Endothelial cell (in vitro differentiated cells): Measurements from ENCODE around the gene ALDH5A1. TPM values are rescaled to one million over a fixed set of nuclear protein-coding genes. Genes with fewer than 3 reads are reported as not detected.

Experiments used
- DNase-seq: peaks from one replicate; pipeline ENCODE4 v3.0.0; 2021; ENCODE audit warnings: low spot score
- H3K27ac Mint-ChIP-seq: one replicate; pipeline ENCODE4 v1.8.0; 2021; ENCODE audit warnings: mixed read lengths, inconsistent platforms; ENCODE audit not compliant: unreplicated experiment
- H3K27me3 Mint-ChIP-seq: one replicate; pipeline ENCODE4 v1.8.0; 2021; ENCODE audit warnings: mild to moderate bottlenecking, moderate library complexity, mixed read lengths, inconsistent platforms; ENCODE audit not compliant: unreplicated experiment
- H3K36me3 Mint-ChIP-seq: one replicate; pipeline ENCODE4 v1.8.0; 2021; ENCODE audit warnings: mild to moderate bottlenecking, low read depth, mixed read lengths, inconsistent platforms; ENCODE audit not compliant: unreplicated experiment
- H3K4me1 Mint-ChIP-seq: one replicate; pipeline ENCODE4 v1.8.0; 2021; ENCODE audit warnings: mild to moderate bottlenecking, mixed read lengths, inconsistent platforms; ENCODE audit not compliant: unreplicated experiment
- H3K4me3 Mint-ChIP-seq: one replicate; pipeline ENCODE4 v1.8.0; 2021; ENCODE audit warnings: mild to moderate bottlenecking, mixed read lengths, inconsistent platforms; ENCODE audit not compliant: unreplicated experiment
- H3K9me3 Mint-ChIP-seq: one replicate; pipeline ENCODE4 v1.8.0; 2021; ENCODE audit warnings: mixed read lengths, inconsistent platforms; ENCODE audit not compliant: unreplicated experiment
- total RNA-seq: library from RNA; stranded (reverse); fragmentation: NEBNext Ultra II Directional; extraction: Animal tissue kit (Norgen Biotek cat#: 25700); gene quantifications from one replicate; pipeline ENCODE4 v1.2.1, GENCODE V29; 2021; ENCODE audit not compliant: unreplicated experiment
- TF ChIP-seq, protein P1 (sequence below): fragments of 200-600 bp; sonication (generic); IDR thresholded peaks from one replicate; pipeline ENCODE4 v1.5.0; 2021; ENCODE audit warnings: antibody characterized with exemption; ENCODE audit not compliant: unreplicated experiment

Gene ALDH5A1
- total RNA-seq, 1 donor from 2014 or later, result 7.2 TPM

DNA sequence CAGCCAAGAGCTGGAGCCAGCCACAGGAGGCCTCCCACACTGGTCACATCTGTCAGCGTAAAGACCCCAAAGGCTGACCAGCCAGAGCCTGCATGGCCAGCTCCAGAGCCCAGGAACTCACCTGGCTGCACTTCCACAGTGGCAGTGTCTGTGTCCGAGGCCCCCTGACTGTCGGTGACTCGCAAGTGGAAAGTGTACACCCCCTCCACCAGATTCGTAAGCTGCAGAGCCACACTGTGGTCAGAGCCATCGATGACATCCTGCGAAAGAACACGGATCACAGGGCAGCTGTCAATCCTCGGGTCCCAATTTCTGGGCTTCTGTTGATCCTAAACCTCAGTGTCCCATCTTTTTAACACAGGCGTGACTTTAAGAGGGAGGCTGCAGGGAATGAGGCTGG, 69.3 kb downstream of the ALDH5A1 start:
- Mint-ChIP-seq H3K4me1 (no peaks in the 10 kb centered on the region), H3K36me3 (no peaks in the 10 kb centered on the region), H3K9me3 (no peaks in the 10 kb centered on the region), H3K27me3 (no peaks in the 10 kb centered on the region), H3K4me3 (no peak overlapping the region), H3K27ac (no peak overlapping the region)
- TF ChIP-seq, protein P1, sequence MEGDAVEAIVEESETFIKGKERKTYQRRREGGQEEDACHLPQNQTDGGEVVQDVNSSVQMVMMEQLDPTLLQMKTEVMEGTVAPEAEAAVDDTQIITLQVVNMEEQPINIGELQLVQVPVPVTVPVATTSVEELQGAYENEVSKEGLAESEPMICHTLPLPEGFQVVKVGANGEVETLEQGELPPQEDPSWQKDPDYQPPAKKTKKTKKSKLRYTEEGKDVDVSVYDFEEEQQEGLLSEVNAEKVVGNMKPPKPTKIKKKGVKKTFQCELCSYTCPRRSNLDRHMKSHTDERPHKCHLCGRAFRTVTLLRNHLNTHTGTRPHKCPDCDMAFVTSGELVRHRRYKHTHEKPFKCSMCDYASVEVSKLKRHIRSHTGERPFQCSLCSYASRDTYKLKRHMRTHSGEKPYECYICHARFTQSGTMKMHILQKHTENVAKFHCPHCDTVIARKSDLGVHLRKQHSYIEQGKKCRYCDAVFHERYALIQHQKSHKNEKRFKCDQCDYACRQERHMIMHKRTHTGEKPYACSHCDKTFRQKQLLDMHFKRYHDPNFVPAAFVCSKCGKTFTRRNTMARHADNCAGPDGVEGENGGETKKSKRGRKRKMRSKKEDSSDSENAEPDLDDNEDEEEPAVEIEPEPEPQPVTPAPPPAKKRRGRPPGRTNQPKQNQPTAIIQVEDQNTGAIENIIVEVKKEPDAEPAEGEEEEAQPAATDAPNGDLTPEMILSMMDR, result no peak
- DNase-seq, result no peak

DNA sequence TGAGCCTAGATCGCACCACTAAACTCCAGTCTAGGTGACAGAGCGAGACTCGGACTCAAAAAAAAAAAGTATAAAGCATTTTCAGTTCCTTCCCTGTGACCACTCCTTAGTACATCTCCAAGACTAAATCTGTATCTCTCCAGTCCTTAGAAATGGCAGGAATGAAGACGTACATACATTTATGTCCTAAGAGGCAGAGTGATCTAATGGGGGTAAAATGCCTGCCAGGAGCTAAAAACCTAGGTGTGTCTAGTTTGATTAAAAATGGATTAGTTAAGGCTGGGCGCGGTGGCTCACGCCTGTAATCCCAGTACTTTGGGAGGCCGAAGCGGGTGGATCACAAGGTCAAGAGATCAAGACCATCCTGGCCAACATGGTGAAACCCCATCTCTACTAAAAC, 70.4 kb downstream of the ALDH5A1 start:
- no peaks in the 10 kb centered on the region for H3K36me3 Mint-ChIP-seq
- no peaks in the 10 kb centered on the region for H3K9me3 Mint-ChIP-seq
- no peak overlapping the region for H3K27ac Mint-ChIP-seq
- H3K4me1 Mint-ChIP-seq, result no peaks in the 10 kb centered on the region
- H3K4me3 Mint-ChIP-seq, result no peak overlapping the region
- TF ChIP-seq, protein P1, result no peak
- no peak for DNase-seq
- no peaks in the 10 kb centered on the region for H3K27me3 Mint-ChIP-seq

DNA sequence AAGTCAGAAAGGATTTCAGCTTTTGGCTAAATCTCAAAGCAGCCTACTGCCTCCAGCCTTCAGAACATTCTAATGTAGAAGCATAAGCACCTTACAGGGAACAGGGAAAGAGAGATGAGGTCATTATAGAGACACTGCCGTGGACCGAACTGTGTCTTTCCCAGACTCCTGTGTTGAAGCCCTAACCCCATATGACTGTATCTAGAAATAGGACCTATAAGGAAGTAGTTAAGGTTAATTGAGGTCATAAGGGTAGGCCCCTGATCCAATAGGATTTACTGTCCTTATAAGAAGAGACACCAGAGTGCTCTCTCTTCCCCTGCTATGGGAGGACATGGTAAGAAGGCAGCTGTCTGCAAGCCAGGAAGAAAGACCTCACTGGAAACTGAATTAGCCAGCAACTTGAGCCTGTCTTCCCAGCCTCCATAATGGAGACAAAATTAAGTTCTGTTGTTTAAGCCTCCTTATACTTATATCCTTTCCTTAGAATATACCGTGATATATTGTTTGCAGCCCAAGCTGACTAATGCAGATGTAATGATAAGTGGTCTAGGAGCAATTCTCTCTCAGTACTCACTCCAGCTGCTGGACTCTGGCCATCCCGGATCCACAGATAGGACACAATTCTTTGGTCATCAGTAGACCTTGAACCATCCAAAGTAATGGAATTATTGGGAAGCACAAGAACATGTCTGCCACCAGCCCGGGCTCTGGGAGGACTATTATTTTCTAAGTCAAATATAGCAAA, 71.4 kb downstream of the ALDH5A1 start:
- TF ChIP-seq, protein P1, result no peak
- Mint-ChIP-seq H3K9me3 (no peaks in the 10 kb centered on the region), H3K4me1 (no peaks in the 10 kb centered on the region), H3K4me3 (no peak overlapping the region), H3K36me3 (no peaks in the 10 kb centered on the region), H3K27me3 (no peaks in the 10 kb centered on the region), H3K27ac (no peak overlapping the region)
- DNase-seq, result no peak

DNA sequence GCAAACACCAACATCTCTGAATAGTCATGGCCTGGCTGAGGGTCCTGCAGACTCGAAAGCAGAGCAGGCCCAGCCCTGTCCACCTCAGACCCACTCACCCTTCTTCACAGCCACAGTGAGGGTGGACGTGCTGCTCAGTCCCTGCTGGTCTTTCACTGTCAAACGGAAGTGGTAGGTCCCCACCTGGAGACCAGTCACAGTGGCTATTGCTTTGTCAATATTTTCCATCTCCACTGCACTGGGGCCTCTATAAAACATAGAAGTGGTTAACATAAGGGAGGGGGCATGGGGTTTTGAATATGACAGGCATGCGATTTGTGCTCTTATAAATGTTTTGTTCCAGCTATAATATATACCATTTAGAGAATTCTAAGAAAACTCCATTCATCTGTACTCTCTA, 73.9 kb downstream of the ALDH5A1 start:
- H3K9me3 Mint-ChIP-seq, result no peaks in the 10 kb centered on the region
- H3K4me3 Mint-ChIP-seq, result no peak overlapping the region
- TF ChIP-seq, protein P1, result no peak
- H3K27ac Mint-ChIP-seq, result no peak overlapping the region
- H3K27me3 Mint-ChIP-seq, result no peaks in the 10 kb centered on the region
- no peak for DNase-seq
- no peaks in the 10 kb centered on the region for H3K4me1 Mint-ChIP-seq
- no peaks in the 10 kb centered on the region for H3K36me3 Mint-ChIP-seq

DNA sequence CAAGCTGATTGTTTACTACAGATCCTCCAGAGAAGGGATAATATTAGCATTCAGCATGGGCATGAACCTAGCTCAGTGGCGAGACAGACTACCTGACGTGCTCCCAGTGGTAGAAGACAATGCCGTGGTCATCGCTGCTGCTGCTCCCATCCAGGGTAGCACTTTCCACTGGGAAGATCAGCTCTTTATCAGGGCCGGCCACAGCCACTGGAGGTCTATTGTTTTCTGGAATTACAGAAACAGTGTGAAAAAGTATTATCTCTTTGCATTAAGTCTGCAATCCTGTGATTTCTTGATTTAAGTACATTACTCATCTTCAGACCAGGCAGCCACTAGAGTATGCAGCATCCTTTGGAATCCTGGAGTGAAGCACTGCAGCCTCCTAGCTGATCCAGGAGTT, 75.0 kb downstream of the ALDH5A1 start:
- no peak overlapping the region for H3K27ac Mint-ChIP-seq
- no peaks in the 10 kb centered on the region for H3K27me3 Mint-ChIP-seq
- TF ChIP-seq, protein P1, result no peak
- H3K9me3 Mint-ChIP-seq, result no peaks in the 10 kb centered on the region
- DNase-seq, result no peak
- H3K4me3 Mint-ChIP-seq, result no peak overlapping the region
- no peaks in the 10 kb centered on the region for H3K36me3 Mint-ChIP-seq
- no peaks in the 10 kb centered on the region for H3K4me1 Mint-ChIP-seq
